B cell (primary cell): ENCODE results near the gene RABEPK. TPM values are rescaled to one million over a fixed set of nuclear protein-coding genes. Genes with fewer than 3 reads are reported as not detected.

Experiments
- ATAC-seq: fragments of 200-7000 bp; cut with Tn5 transposase; one replicate; pipeline ENCODE4 v1.10.0; 2021; ENCODE audit warnings: low read depth, mild to moderate bottlenecking, moderate number of reproducible peaks, moderate library complexity
- CTCF ChIA-PET: fragments of 350-600 bp; sonication (Branson Sonifier 250); formaldehyde crosslinking; loops from one replicate; lab custom pipeline; 2021; ENCODE audit warnings: antibody characterized with exemption, inconsistent platforms; lab: Charles Lee
- POLR2A ChIA-PET: fragments of 350-600 bp; sonication (Branson Sonifier 250); formaldehyde crosslinking; loops from one replicate; lab custom pipeline; 2021; ENCODE audit warnings: antibody characterized with exemption; lab: Charles Lee
- DNase-seq: peaks from one replicate; pipeline ENCODE4 v3.0.0; 2013
- H2AFZ ChIP-seq: 2 replicates; pipeline ENCODE4 v1.6.1; 2012; ENCODE audit warnings: mild to moderate bottlenecking, low read depth, low read length; ENCODE audit not compliant: insufficient read depth, poor library complexity, severe bottlenecking
- H3K27ac ChIP-seq, 2 donors: 1 replicate in 1 of 2; 2 replicates in 1 of 2; pipeline ENCODE4 v1.5.1; 2012 to 2013; ENCODE audit warnings: low read length in 2 of 2, mild to moderate bottlenecking in 2 of 2, moderate library complexity in 1 of 2
- H3K27me3 ChIP-seq, 4 experiments: fragments of 200-600 bp in 1 of 4; sonication (generic) in 1 of 4; replicated peaks in 1 of 4; 1 replicate in 2 of 4; 2 replicates in 2 of 4; pipeline versions ENCODE4 v1.6.1 to v1.7.0; 2013 to 2016; ENCODE audit warnings: low read length in 3 of 4, mild to moderate bottlenecking in 2 of 4, mixed read lengths in 1 of 4, moderate library complexity in 1 of 4; ENCODE audit not compliant: insufficient read depth in 4 of 4, control insufficient read depth in 3 of 4; ENCODE audit errors: control extremely low read depth in 1 of 4
- H3K36me3 ChIP-seq, 2 experiments: replicated peaks in 1 of 2; 1 replicate in 1 of 2; 2 replicates in 1 of 2; pipeline versions ENCODE4 v1.6.1 to v1.7.1; 2013; ENCODE audit warnings: low read length in 1 of 2; ENCODE audit not compliant: insufficient read depth in 2 of 2, control insufficient read depth in 1 of 2; ENCODE audit errors: control extremely low read depth in 1 of 2, extremely low read depth in 1 of 2
- H3K4me1 ChIP-seq, 2 donors: fragments of 200-600 bp in 1 of 2; sonication (generic) in 1 of 2; 1 replicate in 1 of 2; 2 replicates in 1 of 2; pipeline versions ENCODE4 v1.5.1 to v1.6.1; 2013 to 2017; ENCODE audit warnings: low read length in 2 of 2; ENCODE audit not compliant: control insufficient read depth in 2 of 2, insufficient read depth in 2 of 2
- H3K4me2 ChIP-seq: replicated peaks from 2 replicates; pipeline ENCODE3; 2012; ENCODE audit warnings: mild to moderate bottlenecking, low read depth, low read length; ENCODE audit not compliant: poor library complexity, severe bottlenecking
- H3K4me3 ChIP-seq, 5 experiments: fragments of 200-600 bp in 1 of 5; sonication (generic) in 1 of 5; 1 replicate in 3 of 5; 2 replicates in 2 of 5; pipeline versions ENCODE4 v1.5.1 to v1.7.0; 2011 to 2016; ENCODE audit warnings: low read length in 4 of 5, mild to moderate bottlenecking in 4 of 5, low read depth in 2 of 5, control low read depth in 1 of 5, moderate library complexity in 1 of 5; ENCODE audit not compliant: insufficient read depth in 1 of 5; ENCODE audit errors: control extremely low read depth in 1 of 5, extremely low read depth in 1 of 5
- H3K79me2 ChIP-seq: fragments of 200-600 bp; sonication (generic); one replicate; pipeline ENCODE4 v1.6.0; 2016; ENCODE audit warnings: low read length; ENCODE audit not compliant: control insufficient read depth, insufficient read depth
- H3K9ac ChIP-seq: fragments of 200-600 bp; sonication (generic); 2 replicates; pipeline ENCODE4 v1.6.1; 2017; ENCODE audit warnings: mild to moderate bottlenecking, low read length, moderate library complexity
- H3K9me3 ChIP-seq, 3 donors: one replicate each; pipeline versions ENCODE4 v1.6.1 to v1.7.1; 2013; ENCODE audit warnings: low read length in 2 of 3; ENCODE audit not compliant: control insufficient read depth in 2 of 3, insufficient read depth in 1 of 3; ENCODE audit errors: control extremely low read depth in 1 of 3
- H4K20me1 ChIP-seq: 2 replicates; pipeline ENCODE4 v1.6.0; 2012; ENCODE audit warnings: mild to moderate bottlenecking, low read length; ENCODE audit not compliant: insufficient read depth, control insufficient read depth, poor library complexity, severe bottlenecking
- H3K27ac Mint-ChIP-seq: one replicate; pipeline ENCODE4 v1.8.0; 2021; ENCODE audit warnings: mixed read lengths
- H3K27me3 Mint-ChIP-seq: one replicate; pipeline ENCODE4 v1.8.0; 2021; ENCODE audit warnings: mixed read lengths
- H3K4me1 Mint-ChIP-seq: one replicate; pipeline ENCODE4 v1.8.0; 2021; ENCODE audit warnings: mixed read lengths
- H3K4me3 Mint-ChIP-seq: one replicate; pipeline ENCODE4 v1.8.0; 2021; ENCODE audit warnings: mixed read lengths
- H3K9me3 Mint-ChIP-seq: one replicate; pipeline ENCODE4 v1.8.0; 2022; ENCODE audit warnings: mixed read lengths; ENCODE audit not compliant: insufficient read depth
- CTCF ChIP-seq: fragments of 200-600 bp; IDR thresholded peaks from one replicate; pipeline ENCODE4 v1.8.0; 2022; ENCODE audit warnings: antibody characterized with exemption, mild to moderate bottlenecking
- EZH2 ChIP-seq: IDR thresholded peaks from 2 replicates; pipeline ENCODE4 v1.6.1; 2012; ENCODE audit warnings: borderline replicate concordance, low read depth, mild to moderate bottlenecking, moderate library complexity, low read length; ENCODE audit not compliant: insufficient read depth, poor library complexity, severe bottlenecking
- WGBS: methylation state at CpG from one replicate; pipeline ENCODE4 v1.1.5; 2013; ENCODE audit warnings: missing lambda C conversion rate; ENCODE audit not compliant: insufficient coverage; 5-methylcytosine and 5-hydroxymethylcytosine counted together
- intact Hi-C: fragments of 100-400 bp; cut with micrococcal nuclease; formaldehyde crosslinking; loops from one replicate; pipeline ENCODE4 v1.10.0; 2022
- polyA plus RNA-seq: library from polyadenylated mRNA; depleted of rRNA; stranded (reverse); fragments of >200 nt; gene quantifications from 2 replicates; pipeline ENCODE4 v1.2.3, GENCODE V29; 2012
- total RNA-seq, 2 donors: library from RNA; stranded (reverse); fragments of 120-200 nt in 1 of 2; gene quantifications; 1 replicate in 1 of 2; 2 replicates in 1 of 2; pipeline versions ENCODE4 v1.2.3 to v1.2.4, GENCODE V29; 2013 to 2022

RABEPK gene
- total and polyA plus RNA-seq, 2 donors (not counting 1 experiment from before 2014, with no cell fraction given): 9.0 to 12.2 TPM

- Histone ChIP-seq H4K20me1 (no peaks in the 10 kb centered on the region), H3K4me1 (no peaks in the 10 kb centered on the region), H3K9me3 (no peaks in the 10 kb centered on the region), H3K27ac (no peak overlapping the region), H3K79me2 (no peaks in the 10 kb centered on the region), H3K4me3 (no peak overlapping the region), H3K4me2 (no peak overlapping the region), H3K27me3 (no peaks in the 10 kb centered on the region), H3K36me3 (peaks cover 0 to 15% of the 10 kb centered on the region in 2 experiments), H3K9ac (no peak overlapping the region), H2AFZ (no peak overlapping the region)
- CTCF ChIA-PET: no interaction called here
- WGBS: 100% methylated on average over 1 of the region's 6 CpGs
- no peak for DNase-seq
- H3K9me3 Mint-ChIP-seq: no peaks in the 10 kb centered on the region
- no peak for ATAC-seq
- TF ChIP-seq EZH2: no peak
- TF ChIP-seq CTCF: no peak
- intact Hi-C loops: no loop called here
- H3K4me3 Mint-ChIP-seq: no peak overlapping the region
- no peaks in the 10 kb centered on the region for H3K27me3 Mint-ChIP-seq
- H3K27ac Mint-ChIP-seq: no peak overlapping the region
- no peaks in the 10 kb centered on the region for H3K4me1 Mint-ChIP-seq
- POLR2A ChIA-PET: no interaction called here
Observed at GRCh38 chr9:125227761-125228160, 27.4 kb downstream of the RABEPK start.

- POLR2A ChIA-PET: interaction anchor here (0.5 kb wide), 1 partner anchor 69 kb away, joined by 6 read pairs; no protein-coding TSS in a partner anchor
Observed at GRCh38 chr9:125233678-125234077, 33.3 kb downstream of the RABEPK start.

More at GRCh38 chr9:125233678-125234077, 33.3 kb downstream of the RABEPK start:
- intact Hi-C loops: no loop called here
- H3K4me3 Mint-ChIP-seq: no peak overlapping the region
- DNase-seq: no peak
- no peak overlapping the region for H3K4me3 ChIP-seq
- H3K4me2 ChIP-seq: no peak overlapping the region
- H3K36me3 ChIP-seq: peaks cover 8 to 55% of the 10 kb centered on the region in 2 experiments
- H3K27ac Mint-ChIP-seq: no peak overlapping the region
- no peaks in the 10 kb centered on the region for H3K9me3 Mint-ChIP-seq
- CTCF ChIA-PET: interaction anchor here (0.7 kb wide), 1 partner anchor 86 kb away, joined by 3 read pairs; no protein-coding TSS in a partner anchor
- no peak for ATAC-seq
- H3K27me3 ChIP-seq: no peaks in the 10 kb centered on the region
- H4K20me1 ChIP-seq: peaks cover 9% of the 10 kb centered on the region
- H3K9me3 ChIP-seq: no peaks in the 10 kb centered on the region
- no peak for TF ChIP-seq CTCF
- no peak for TF ChIP-seq EZH2
- no peak overlapping the region for H2AFZ ChIP-seq
- peaks cover 33% of the 10 kb centered on the region for H3K4me1 Mint-ChIP-seq
- peaks cover 33% of the 10 kb centered on the region for H3K79me2 ChIP-seq
- 86% methylated on average over 1 of the region's 3 CpGs for WGBS
- no peak overlapping the region for H3K9ac ChIP-seq
- peaks cover 11 to 12% of the 10 kb centered on the region in 2 donors for H3K4me1 ChIP-seq
- H3K27ac ChIP-seq: no peak overlapping the region
- no peaks in the 10 kb centered on the region for H3K27me3 Mint-ChIP-seq
